ENCODE data around the gene NELFB.

Gene NELFB

DNA sequence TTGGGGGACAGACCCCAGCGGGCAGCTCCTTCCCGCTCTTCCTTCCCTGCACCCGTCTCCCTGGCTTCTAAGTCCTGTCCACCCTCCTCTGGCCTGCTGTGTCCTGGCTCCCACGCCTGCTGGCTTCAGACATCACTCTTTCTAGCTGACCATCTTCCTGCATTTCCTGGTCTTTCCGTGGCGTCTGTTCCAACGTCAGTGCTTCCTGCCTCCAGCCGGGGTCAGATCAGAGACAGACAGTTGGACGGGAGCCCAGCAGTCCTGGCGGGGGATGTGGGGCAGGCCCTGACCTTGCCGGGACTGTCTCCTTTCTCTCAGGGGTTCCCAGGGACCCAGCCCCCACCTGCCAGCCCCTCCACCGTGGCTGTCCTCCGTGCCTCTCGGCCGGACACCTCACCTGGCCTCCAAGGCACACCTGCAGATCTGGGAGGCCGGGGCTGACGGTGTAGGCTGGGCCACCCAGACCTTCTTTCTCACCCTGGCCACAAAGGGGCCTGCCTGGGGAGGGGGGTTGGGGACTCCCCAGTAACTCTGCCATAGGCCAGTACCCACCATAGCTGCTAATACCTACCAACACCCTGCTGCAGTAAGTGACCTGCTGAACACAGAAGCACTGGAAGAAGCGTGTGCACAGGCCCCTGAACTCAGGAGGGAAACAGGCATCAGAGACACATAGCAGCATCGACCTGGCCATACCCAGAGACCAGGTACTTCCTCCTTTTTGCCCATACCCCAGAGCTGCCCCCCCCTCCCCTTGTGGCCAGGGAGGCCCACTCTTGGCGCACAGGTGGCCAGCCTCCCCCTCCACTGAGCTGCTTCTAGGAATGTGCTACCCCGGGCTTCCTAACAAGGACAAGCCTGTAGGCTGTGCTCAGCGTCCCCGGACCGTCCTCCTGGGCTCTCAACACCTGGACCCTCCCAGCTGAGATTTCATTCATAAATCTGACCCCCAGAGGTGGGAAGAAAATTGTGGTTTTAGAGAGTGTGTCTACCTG, 41.8 kb downstream of the NELFB start:
- H3K9ac ChIP-seq (ENCODE audit: low read length) = no peak overlapping the region
- H3K27me3 ChIP-seq (ENCODE audit: control insufficient read depth, insufficient read depth, low read length) = peaks cover 53% of the 10 kb centered on the region
- H3K4me3 ChIP-seq (ENCODE audit: low read length) = peak overlapping the region; percentile 52
- peaks cover 28% of the 10 kb centered on the region for H3K4me1 ChIP-seq (ENCODE audit: control insufficient read depth, low read depth, low read length)
- no peaks in the 10 kb centered on the region for H3K9me3 ChIP-seq (ENCODE audit: control insufficient read depth, low read depth, low read length)
- H3K36me3 ChIP-seq (ENCODE audit: control insufficient read depth, low read depth, low read length) = no peaks in the 10 kb centered on the region
- H3K27ac ChIP-seq (ENCODE audit: low read length) = no peak overlapping the region

- Histone ChIP-seq H3K9me3 (ENCODE audit: control insufficient read depth, low read depth, low read length) (no peaks in the 10 kb centered on the region), H3K36me3 (ENCODE audit: control insufficient read depth, low read depth, low read length) (no peaks in the 10 kb centered on the region), H3K4me1 (ENCODE audit: control insufficient read depth, low read depth, low read length) (peaks cover 30% of the 10 kb centered on the region), H3K27me3 (ENCODE audit: control insufficient read depth, insufficient read depth, low read length) (peaks cover 57% of the 10 kb centered on the region), H3K9ac (ENCODE audit: low read length) (peak overlapping the region; percentile 17), H3K27ac (ENCODE audit: low read length) (no peak overlapping the region), H3K4me3 (ENCODE audit: low read length) (peak overlapping the region; percentile 61)
These were observed 42.8 kb downstream of the NELFB start for GRCh38 chr9:137297966-137298365.

- peak overlapping the region; percentile 61 for H3K4me3 ChIP-seq (ENCODE audit: low read length)
- H3K27ac ChIP-seq (ENCODE audit: low read length) = no peak overlapping the region
- no peaks in the 10 kb centered on the region for H3K36me3 ChIP-seq (ENCODE audit: control insufficient read depth, low read depth, low read length)
- peaks cover 57% of the 10 kb centered on the region for H3K27me3 ChIP-seq (ENCODE audit: control insufficient read depth, insufficient read depth, low read length)
- no peaks in the 10 kb centered on the region for H3K9me3 ChIP-seq (ENCODE audit: control insufficient read depth, low read depth, low read length)
- H3K9ac ChIP-seq (ENCODE audit: low read length) = peak overlapping the region; percentile 17
- peaks cover 36% of the 10 kb centered on the region for H3K4me1 ChIP-seq (ENCODE audit: control insufficient read depth, low read depth, low read length)
These were observed 43.5 kb downstream of the NELFB start for GRCh38 chr9:137298401-137299202.

DNA sequence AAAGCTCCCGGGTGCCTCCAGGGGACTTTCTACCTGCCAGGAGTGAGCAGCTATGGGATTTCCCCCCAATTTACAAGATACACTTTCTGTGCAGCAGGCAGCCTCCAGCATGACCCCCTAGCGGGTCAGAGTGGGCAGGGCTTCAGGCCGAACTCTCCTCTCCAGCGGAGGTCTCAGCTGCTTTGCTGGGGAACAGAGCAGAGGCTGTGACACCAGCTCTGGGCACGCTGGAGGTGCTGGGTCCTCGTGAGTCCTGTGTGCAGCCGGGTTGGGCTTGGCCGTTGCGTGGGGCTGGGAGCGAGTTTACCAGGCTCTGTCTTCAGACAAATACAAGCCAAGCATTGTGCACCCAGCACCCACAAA, 44.1 kb downstream of the NELFB start:
- Histone ChIP-seq H3K4me1 (ENCODE audit: control insufficient read depth, low read depth, low read length) (peaks cover 37% of the 10 kb centered on the region), H3K9me3 (ENCODE audit: control insufficient read depth, low read depth, low read length) (no peaks in the 10 kb centered on the region), H3K27ac (ENCODE audit: low read length) (no peak overlapping the region), H3K9ac (ENCODE audit: low read length) (no peak overlapping the region), H3K27me3 (ENCODE audit: control insufficient read depth, insufficient read depth, low read length) (peaks cover 56% of the 10 kb centered on the region), H3K36me3 (ENCODE audit: control insufficient read depth, low read depth, low read length) (no peaks in the 10 kb centered on the region), H3K4me3 (ENCODE audit: low read length) (peak overlapping the region; percentile 61)

DNA sequence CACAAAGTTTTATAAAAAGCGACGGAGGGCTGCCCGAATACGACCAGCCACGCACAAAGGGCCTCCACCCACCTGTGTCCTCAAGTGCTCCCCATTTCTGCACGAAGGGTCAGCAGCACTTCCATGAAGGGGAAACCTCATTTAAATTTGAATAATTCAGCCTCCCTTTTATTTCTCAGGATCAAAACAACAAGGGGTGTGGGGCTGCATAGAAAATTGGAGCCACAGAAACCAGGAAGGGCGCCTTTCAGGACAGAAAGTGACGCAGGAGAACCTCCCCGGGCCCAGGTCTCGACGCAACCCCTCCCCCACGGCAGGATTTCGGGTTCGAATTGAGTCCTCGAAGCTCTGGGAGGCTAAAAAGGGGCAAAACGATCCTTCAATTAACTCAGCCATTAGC, 44.8 kb downstream of the NELFB start:
- Histone ChIP-seq H3K9me3 (ENCODE audit: control insufficient read depth, low read depth, low read length) (no peaks in the 10 kb centered on the region), H3K4me1 (ENCODE audit: control insufficient read depth, low read depth, low read length) (peaks cover 37% of the 10 kb centered on the region), H3K27me3 (ENCODE audit: control insufficient read depth, insufficient read depth, low read length) (peaks cover 49% of the 10 kb centered on the region), H3K4me3 (ENCODE audit: low read length) (peak overlapping the region; percentile 61), H3K9ac (ENCODE audit: low read length) (peak overlapping the region; percentile 46), H3K36me3 (ENCODE audit: control insufficient read depth, low read depth, low read length) (no peaks in the 10 kb centered on the region), H3K27ac (ENCODE audit: low read length) (no peak overlapping the region)

- H3K4me3 ChIP-seq (ENCODE audit: low read length) = peak overlapping the region; percentile 61
- H3K27me3 ChIP-seq (ENCODE audit: control insufficient read depth, insufficient read depth, low read length) = peaks cover 46% of the 10 kb centered on the region
- H3K4me1 ChIP-seq (ENCODE audit: control insufficient read depth, low read depth, low read length) = peaks cover 41% of the 10 kb centered on the region
- H3K9me3 ChIP-seq (ENCODE audit: control insufficient read depth, low read depth, low read length) = no peaks in the 10 kb centered on the region
- H3K9ac ChIP-seq (ENCODE audit: low read length) = peak overlapping the region; percentile 79
- H3K36me3 ChIP-seq (ENCODE audit: control insufficient read depth, low read depth, low read length) = no peaks in the 10 kb centered on the region
- H3K27ac ChIP-seq (ENCODE audit: low read length) = no peak overlapping the region
These were observed 45.5 kb downstream of the NELFB start for GRCh38 chr9:137300567-137301080.

DNA sequence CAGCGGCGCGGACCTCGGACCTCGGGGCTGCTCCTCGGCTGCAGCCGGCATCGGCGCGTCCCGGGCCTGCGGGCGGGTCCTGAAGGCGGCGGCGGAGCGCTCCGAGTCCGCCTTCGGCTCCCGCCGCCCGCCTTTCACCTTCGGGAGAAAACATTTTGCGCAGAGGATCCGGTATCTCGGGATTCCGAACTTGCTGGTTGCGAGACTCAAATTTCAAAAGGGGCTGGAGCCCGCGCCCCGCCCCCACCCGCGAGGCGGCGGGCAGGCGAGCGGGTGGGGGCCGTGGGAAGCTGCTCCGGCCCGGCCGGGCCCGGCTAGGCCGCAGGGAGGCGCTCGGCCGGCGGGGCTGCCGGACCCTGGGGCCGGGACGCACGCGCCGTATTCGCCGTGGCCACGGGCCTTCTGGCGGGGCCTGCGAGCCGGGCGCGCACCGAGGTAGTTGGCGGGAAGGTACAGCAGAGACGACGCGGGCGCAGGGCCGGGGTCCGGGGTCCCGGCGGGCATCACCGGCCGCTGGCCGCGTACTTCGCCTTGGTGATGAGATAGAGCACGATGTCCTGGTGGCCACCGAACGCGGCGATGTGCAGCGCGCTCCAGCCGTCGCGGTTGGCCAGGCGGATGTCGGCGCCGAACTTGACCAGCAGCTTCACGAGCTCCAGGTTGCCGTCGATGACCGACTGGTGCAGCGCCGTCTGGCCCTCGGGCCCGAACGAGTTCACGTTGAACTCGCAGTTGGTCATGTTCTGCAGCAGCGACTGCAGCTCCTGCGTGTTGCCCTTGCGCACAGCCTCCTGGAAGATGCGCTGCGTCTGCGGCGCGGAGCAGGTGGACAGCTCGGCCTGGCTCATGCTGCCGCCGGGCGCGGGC, 46.2 kb downstream of the NELFB start:
- Histone ChIP-seq H3K9me3 (ENCODE audit: control insufficient read depth, low read depth, low read length) (no peaks in the 10 kb centered on the region), H3K4me1 (ENCODE audit: control insufficient read depth, low read depth, low read length) (peaks cover 46% of the 10 kb centered on the region), H3K9ac (ENCODE audit: low read length) (peak overlapping the region; percentile 79), H3K27me3 (ENCODE audit: control insufficient read depth, insufficient read depth, low read length) (peaks cover 43% of the 10 kb centered on the region), H3K27ac (ENCODE audit: low read length) (no peak overlapping the region), H3K4me3 (ENCODE audit: low read length) (peak overlapping the region; percentile 61), H3K36me3 (ENCODE audit: control insufficient read depth, low read depth, low read length) (no peaks in the 10 kb centered on the region)

- Histone ChIP-seq H3K27ac (ENCODE audit: low read length) (no peak within 1 kb of the TSS), H3K9me3 (ENCODE audit: control insufficient read depth, low read depth, low read length) (no peaks in the 10 kb centered on the region), H3K36me3 (ENCODE audit: control insufficient read depth, low read depth, low read length) (no peaks in the 10 kb centered on the region), H3K4me3 (ENCODE audit: low read length) (peak within 1 kb of the TSS; percentile 61), H3K4me1 (ENCODE audit: control insufficient read depth, low read depth, low read length) (peaks cover 42% of the 10 kb centered on the region), H3K9ac (ENCODE audit: low read length) (peak within 1 kb of the TSS; percentile 79), H3K27me3 (ENCODE audit: control insufficient read depth, insufficient read depth, low read length) (peaks cover 35% of the 10 kb centered on the region)
These were observed 47.0 kb downstream of the NELFB start, which contains the start of gene NRARP for GRCh38 chr9:137302118-137302448. Gene NRARP, minus strand, starts transcription at chr9:137302271. Its CDS starts 343 bp downstream, at chr9:137301928.

DNA sequence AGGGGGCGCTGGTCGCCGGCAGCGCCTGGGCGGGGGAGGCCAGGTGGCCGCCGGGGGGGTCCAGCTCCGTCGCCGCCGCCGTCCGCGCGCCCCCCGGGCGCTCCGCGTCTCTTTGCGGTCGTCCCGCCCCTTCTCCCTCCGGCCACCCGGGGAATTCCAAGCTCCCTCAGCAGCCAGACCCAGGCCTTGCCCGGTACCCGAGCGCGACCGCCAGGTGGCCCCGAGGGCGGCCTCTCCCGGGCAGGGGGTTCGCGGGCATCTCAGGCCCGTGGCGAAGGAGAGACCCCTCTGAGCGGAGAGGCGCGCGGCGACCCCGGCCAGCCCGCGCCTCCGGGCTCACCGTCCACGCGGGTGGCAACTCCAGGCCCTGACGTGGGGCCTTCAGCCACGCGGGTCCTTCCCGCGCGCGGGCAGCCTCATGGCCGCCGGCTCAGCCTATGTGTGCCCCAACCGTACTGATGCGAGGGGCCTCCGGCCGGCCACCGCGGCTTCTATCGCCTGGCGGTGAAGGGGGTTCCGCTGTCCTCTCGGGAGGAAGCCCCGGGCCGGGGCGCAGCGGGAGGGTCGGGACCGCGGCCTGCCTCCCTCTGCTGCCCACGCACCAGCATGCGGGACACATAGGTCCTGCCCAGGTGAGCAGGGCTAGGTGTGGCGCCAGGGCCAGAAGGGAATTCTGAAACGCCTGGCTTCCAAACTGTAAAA, 47.5 kb downstream of the NELFB start:
- no peak overlapping the region for H3K27ac ChIP-seq (ENCODE audit: low read length)
- peak overlapping the region; percentile 28 for H3K4me3 ChIP-seq (ENCODE audit: low read length)
- H3K27me3 ChIP-seq (ENCODE audit: control insufficient read depth, insufficient read depth, low read length) = peaks cover 30% of the 10 kb centered on the region
- H3K9me3 ChIP-seq (ENCODE audit: control insufficient read depth, low read depth, low read length) = no peaks in the 10 kb centered on the region
- H3K36me3 ChIP-seq (ENCODE audit: control insufficient read depth, low read depth, low read length) = no peaks in the 10 kb centered on the region
- H3K4me1 ChIP-seq (ENCODE audit: control insufficient read depth, low read depth, low read length) = peaks cover 37% of the 10 kb centered on the region
- no peak overlapping the region for H3K9ac ChIP-seq (ENCODE audit: low read length)

DNA sequence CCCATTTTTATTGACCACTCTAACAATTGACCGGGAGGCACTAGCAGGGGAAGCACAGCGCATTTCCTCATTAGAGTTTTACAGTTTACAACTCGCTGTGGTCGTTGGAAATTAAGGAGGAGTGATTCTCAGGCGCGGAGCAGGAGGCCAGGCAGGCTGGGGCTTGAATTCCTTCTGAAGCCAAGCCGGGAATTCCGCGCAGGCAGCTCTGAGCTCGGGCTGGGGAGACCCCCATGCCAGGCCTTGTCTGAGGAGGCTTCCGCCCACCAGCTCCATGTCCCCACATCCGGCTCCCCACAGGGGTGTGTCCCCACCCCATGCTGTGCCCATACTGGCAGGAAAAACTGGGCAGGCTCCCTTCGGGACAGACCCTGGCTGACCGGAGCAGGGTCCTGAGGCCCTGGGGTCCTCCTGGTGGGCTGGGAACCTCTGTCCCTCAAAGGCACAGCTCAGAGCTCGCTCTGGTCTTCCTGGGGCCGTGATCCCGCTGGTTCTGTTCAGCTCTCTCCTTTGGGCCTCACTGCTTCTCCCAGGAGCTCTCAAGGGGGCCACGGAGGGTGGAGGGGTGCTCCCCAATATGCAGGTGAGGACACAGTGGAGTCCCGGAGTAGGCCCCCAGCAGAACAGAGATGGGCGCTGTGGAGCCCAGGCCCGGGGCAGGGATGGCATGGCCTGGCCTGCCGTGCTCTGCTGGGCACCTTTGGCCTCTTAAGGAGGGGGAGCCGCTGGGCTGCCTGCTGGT, 48.2 kb downstream of the NELFB start:
- H3K27me3 ChIP-seq (ENCODE audit: control insufficient read depth, insufficient read depth, low read length) = peaks cover 23% of the 10 kb centered on the region
- H3K4me3 ChIP-seq (ENCODE audit: low read length) = peak overlapping the region; percentile 28
- no peak overlapping the region for H3K27ac ChIP-seq (ENCODE audit: low read length)
- no peaks in the 10 kb centered on the region for H3K36me3 ChIP-seq (ENCODE audit: control insufficient read depth, low read depth, low read length)
- no peaks in the 10 kb centered on the region for H3K9me3 ChIP-seq (ENCODE audit: control insufficient read depth, low read depth, low read length)
- no peak overlapping the region for H3K9ac ChIP-seq (ENCODE audit: low read length)
- peaks cover 33% of the 10 kb centered on the region for H3K4me1 ChIP-seq (ENCODE audit: control insufficient read depth, low read depth, low read length)
